Spleen (tissue), 7 donors: ENCODE results near the gene GALNT18.

Experiments
- CTCF ChIP-seq, 11 experiments: fragments of 200-600 bp in 7 of 11; fragments of 450-650 bp in 4 of 11; sonication (generic) in 4 of 11; IDR thresholded peaks in 8 of 11; conservative IDR thresholded peaks in 3 of 11; 1 replicate in 7 of 11; 2 replicates in 4 of 11; pipeline versions ENCODE4 v1.4.0 to v1.8.0; 2016 to 2021; ENCODE audit warnings: antibody characterized with exemption in 11 of 11, inconsistent platforms in 4 of 11, mild to moderate bottlenecking in 1 of 11
- POLR2A ChIP-seq, 3 donors: fragments of 450-650 bp; IDR thresholded peaks; one replicate each; pipeline ENCODE4 v1.5.1; 2017; ENCODE audit warnings: antibody characterized with exemption in 3 of 3, mild to moderate bottlenecking in 1 of 3
- donor health status: DM: no; HTN: no; CAD: no; lungs with moderate emphysema.
- donor health status: DM: no; HTN: no; CAD: no.
- donor health status: DM: no; HTN: no; CAD: no.

GRCh38 chr11:11574373-11575287 is 47.2 kb downstream of the GALNT18 start:
- TF ChIP-seq CTCF (IDR thresholded peaks at IDR 0.05 in 8 of 11, conservative IDR thresholded peaks at IDR 0.05 in 3 of 11) (no peak), POLR2A (IDR thresholded peaks at IDR 0.05) (no peak)
